ENCODE results near the gene RTP3. TPM values are rescaled to one million over a fixed set of nuclear protein-coding genes. Genes with fewer than 3 reads are reported as not detected.

RTP3 gene
- total and polyA plus RNA-seq, 2 experiments from 2014 or later, result not detected

GRCh38 chr3:46484911-46485778 lies 12.6 kb upstream of the RTP3 start:
- Histone ChIP-seq H3K27ac (no peak overlapping the region), H3K9me2 (ENCODE audit: insufficient read depth) (no peaks in the 10 kb centered on the region), H3K4me3 (no peak overlapping the region), H4K20me1 (ENCODE audit: insufficient read depth) (no peaks in the 10 kb centered on the region), H3K9me3 (ENCODE audit: low read depth) (no peaks in the 10 kb centered on the region), H2AFZ (no peak overlapping the region), H3K4me1 (ENCODE audit: insufficient read depth) (peaks cover 17% of the 10 kb centered on the region), H3K4me2 (ENCODE audit: unreplicated experiment) (no peak overlapping the region), H3K9ac (no peak overlapping the region), H3K27me3 (replicated peaks; ENCODE audit: insufficient read depth) (peaks cover 8% of the 10 kb centered on the region), H3F3A (ENCODE audit: insufficient read depth) (peaks cover 8% of the 10 kb centered on the region), H3K36me3 (ENCODE audit: low read depth) (no peaks in the 10 kb centered on the region), H3K79me2 (ENCODE audit: insufficient read depth) (no peaks in the 10 kb centered on the region)
- DNase-seq, result no peak
- in situ Hi-C loops (cut with MboI), result loop anchor here (10.0 kb wide), 1 partner anchor 150 kb away; no protein-coding TSS in a partner anchor
- TF ChIP-seq EZH2 (IDR thresholded peaks at IDR 0.05; ENCODE audit: insufficient read depth, poor library complexity, severe bottlenecking), result no peak
- no peak for TF ChIP-seq EZH2phosphoT487 (IDR thresholded peaks at IDR 0.05; ENCODE audit: insufficient read depth, low read depth)
- 73 to 82% methylated on average over 10 of the region's 10 CpGs for WGBS, 2 experiments (ENCODE audit: low coverage in 1 of 2, low lambda C conversion rate in 2 of 2, missing lambda C conversion rate in 2 of 2)

GRCh38 chr3:46485779-46486175 lies 12.0 kb upstream of the RTP3 start:
- Histone ChIP-seq H4K20me1 (ENCODE audit: insufficient read depth) (no peaks in the 10 kb centered on the region), H3K4me2 (ENCODE audit: unreplicated experiment) (no peak overlapping the region), H2AFZ (no peak overlapping the region), H3K4me1 (ENCODE audit: insufficient read depth) (peaks cover 17% of the 10 kb centered on the region), H3K4me3 (no peak overlapping the region), H3K9ac (no peak overlapping the region), H3K9me3 (ENCODE audit: low read depth) (no peaks in the 10 kb centered on the region), H3F3A (ENCODE audit: insufficient read depth) (peaks cover 8% of the 10 kb centered on the region), H3K36me3 (ENCODE audit: low read depth) (no peaks in the 10 kb centered on the region), H3K27me3 (replicated peaks; ENCODE audit: insufficient read depth) (0 out of 2 replicates have a peak, but pooled peaks cover 3% of the 10 kb centered on the region), H3K9me2 (ENCODE audit: insufficient read depth) (no peaks in the 10 kb centered on the region), H3K27ac (no peak overlapping the region), H3K79me2 (ENCODE audit: insufficient read depth) (no peaks in the 10 kb centered on the region)
- in situ Hi-C loops (cut with MboI), result loop anchor here (10.0 kb wide), 1 partner anchor 149 kb away; no protein-coding TSS in a partner anchor
- TF ChIP-seq EZH2phosphoT487 (IDR thresholded peaks at IDR 0.05; ENCODE audit: insufficient read depth, low read depth) (no peak), EZH2 (IDR thresholded peaks at IDR 0.05; ENCODE audit: insufficient read depth, poor library complexity, severe bottlenecking) (no peak)
- no peak for DNase-seq
- WGBS, 2 experiments (ENCODE audit: low coverage in 1 of 2, low lambda C conversion rate in 2 of 2, missing lambda C conversion rate in 2 of 2), result 67 to 68% methylated on average over 4 of the region's 4 CpGs

GRCh38 chr3:46488735-46489361 lies 8.9 kb upstream of the RTP3 start:
- peak; percentile 96 for DNase-seq
- no peaks in the 10 kb centered on the region for H4K20me1 ChIP-seq (ENCODE audit: insufficient read depth)
- peaks cover 11% of the 10 kb centered on the region; the same call in 1 of the 2 replicates for H3F3A ChIP-seq (ENCODE audit: insufficient read depth)
- no peak overlapping the region for H3K9ac ChIP-seq
- no peak overlapping the region for H3K4me3 ChIP-seq
- in situ Hi-C loops (cut with MboI), result loop anchor here (10.0 kb wide), 1 partner anchor 146 kb away; no protein-coding TSS in a partner anchor
- H3K36me3 ChIP-seq (ENCODE audit: low read depth), result no peaks in the 10 kb centered on the region
- WGBS, 2 experiments (ENCODE audit: low coverage in 1 of 2, low lambda C conversion rate in 2 of 2, missing lambda C conversion rate in 2 of 2), result 17 to 18% methylated on average over 26 of the region's 26 CpGs
- H3K79me2 ChIP-seq (ENCODE audit: insufficient read depth), result no peaks in the 10 kb centered on the region
- no peak overlapping the region for H2AFZ ChIP-seq
- peak overlapping the region; percentile 46 for H3K4me2 ChIP-seq (ENCODE audit: unreplicated experiment)
- 0 out of 2 replicates have a peak, but pooled peaks cover 3% of the 10 kb centered on the region for H3K27me3 ChIP-seq (replicated peaks; ENCODE audit: insufficient read depth)
- 0 out of 2 replicates have a peak, but pooled peaks cover 8% of the 10 kb centered on the region for H3K4me1 ChIP-seq (ENCODE audit: insufficient read depth)
- TF ChIP-seq EZH2 (IDR thresholded peaks at IDR 0.05; ENCODE audit: insufficient read depth, poor library complexity, severe bottlenecking) (no peak), EZH2phosphoT487 (IDR thresholded peaks at IDR 0.05; ENCODE audit: insufficient read depth, low read depth) (no peak)
- no peaks in the 10 kb centered on the region for H3K9me2 ChIP-seq (ENCODE audit: insufficient read depth)
- H3K9me3 ChIP-seq (ENCODE audit: low read depth), result no peaks in the 10 kb centered on the region
- no peak overlapping the region for H3K27ac ChIP-seq

GRCh38 chr3:46489381-46489780 lies 8.4 kb upstream of the RTP3 start:
- in situ Hi-C loops (cut with MboI), result loop anchor here (10.0 kb wide), 1 partner anchor 145 kb away; no protein-coding TSS in a partner anchor
- Histone ChIP-seq H4K20me1 (ENCODE audit: insufficient read depth) (no peaks in the 10 kb centered on the region), H3K4me3 (no peak overlapping the region), H3K36me3 (ENCODE audit: low read depth) (no peaks in the 10 kb centered on the region), H2AFZ (no peak overlapping the region), H3K27ac (no peak overlapping the region), H3K9ac (no peak overlapping the region), H3K9me3 (ENCODE audit: low read depth) (no peaks in the 10 kb centered on the region), H3K4me2 (ENCODE audit: unreplicated experiment) (no peak overlapping the region), H3K9me2 (ENCODE audit: insufficient read depth) (no peaks in the 10 kb centered on the region), H3K79me2 (ENCODE audit: insufficient read depth) (no peaks in the 10 kb centered on the region), H3K27me3 (replicated peaks; ENCODE audit: insufficient read depth) (0 out of 2 replicates have a peak, but pooled peaks cover 3% of the 10 kb centered on the region), H3K4me1 (ENCODE audit: insufficient read depth) (0 out of 2 replicates have a peak, but pooled peaks cover 8% of the 10 kb centered on the region), H3F3A (ENCODE audit: insufficient read depth) (peaks cover 11% of the 10 kb centered on the region; the same call in 1 of the 2 replicates)
- DNase-seq, result no peak
- TF ChIP-seq EZH2 (IDR thresholded peaks at IDR 0.05; ENCODE audit: insufficient read depth, poor library complexity, severe bottlenecking), result no peak
- no peak for TF ChIP-seq EZH2phosphoT487 (IDR thresholded peaks at IDR 0.05; ENCODE audit: insufficient read depth, low read depth)
- WGBS, 2 experiments (ENCODE audit: low coverage in 1 of 2, low lambda C conversion rate in 2 of 2, missing lambda C conversion rate in 2 of 2), result 49 to 52% methylated on average over 4 of the region's 4 CpGs

Data from GM23248 (cell line).